Omental fat pad (tissue), 4 donors: ENCODE data around the gene NUP155. TPM values are rescaled to one million over a fixed set of nuclear protein-coding genes. Genes with fewer than 3 reads are reported as not detected.
A peak's percentile ranks its signal among the peaks of the same experiment; 100 is the strongest.
"Not testable (repeated sequence)": the region's sequence is repeated elsewhere in the genome, so short reads cannot be mapped to it uniquely, and the experiment has no call there.

Experiments used
- ATAC-seq: fragments of 150-250 bp; one replicate; pipeline ENCODE4 v1.9.1; 2016; ENCODE audit warnings: mild to moderate bottlenecking, moderate library complexity; ENCODE audit not compliant: low FRiP score
- DNase-seq: peaks from one replicate; pipeline ENCODE4 v3.0.0-alpha.2; 2019; ENCODE audit warnings: low spot score
- total RNA-seq, 4 donors: library from RNA; depleted of rRNA; stranded (reverse); fragments of >200 nt; gene quantifications; one replicate each; pipeline ENCODE4 v1.1.0, GENCODE V29; 2016
- TF ChIP-seq, protein P1 (sequence below), 3 donors: fragments of 450-650 bp; IDR thresholded peaks; one replicate each; pipeline ENCODE4 v1.5.1; 2016 to 2017; ENCODE audit warnings: antibody characterized with exemption in 3 of 3, mild to moderate bottlenecking in 3 of 3, moderate library complexity in 2 of 3

Gene NUP155
- total RNA-seq, 4 donors from 2014 or later, result 17.8 to 28.7 (median 23.4) TPM

GRCh38 chr5:37375091-37375490 lies 4.2 kb upstream of the NUP155 start:
- TF ChIP-seq, protein P1, sequence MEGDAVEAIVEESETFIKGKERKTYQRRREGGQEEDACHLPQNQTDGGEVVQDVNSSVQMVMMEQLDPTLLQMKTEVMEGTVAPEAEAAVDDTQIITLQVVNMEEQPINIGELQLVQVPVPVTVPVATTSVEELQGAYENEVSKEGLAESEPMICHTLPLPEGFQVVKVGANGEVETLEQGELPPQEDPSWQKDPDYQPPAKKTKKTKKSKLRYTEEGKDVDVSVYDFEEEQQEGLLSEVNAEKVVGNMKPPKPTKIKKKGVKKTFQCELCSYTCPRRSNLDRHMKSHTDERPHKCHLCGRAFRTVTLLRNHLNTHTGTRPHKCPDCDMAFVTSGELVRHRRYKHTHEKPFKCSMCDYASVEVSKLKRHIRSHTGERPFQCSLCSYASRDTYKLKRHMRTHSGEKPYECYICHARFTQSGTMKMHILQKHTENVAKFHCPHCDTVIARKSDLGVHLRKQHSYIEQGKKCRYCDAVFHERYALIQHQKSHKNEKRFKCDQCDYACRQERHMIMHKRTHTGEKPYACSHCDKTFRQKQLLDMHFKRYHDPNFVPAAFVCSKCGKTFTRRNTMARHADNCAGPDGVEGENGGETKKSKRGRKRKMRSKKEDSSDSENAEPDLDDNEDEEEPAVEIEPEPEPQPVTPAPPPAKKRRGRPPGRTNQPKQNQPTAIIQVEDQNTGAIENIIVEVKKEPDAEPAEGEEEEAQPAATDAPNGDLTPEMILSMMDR (IDR thresholded peaks at IDR 0.05), result no peak
- ATAC-seq (no peak), DNase-seq (no peak)

GRCh38 chr5:37370550-37370863 lies 399 bp downstream of the NUP155 start:
- TF ChIP-seq, protein P1 (IDR thresholded peaks at IDR 0.05), result no peak
- DNase-seq, result no peak
- ATAC-seq, result peak; percentile 31

- no peak for ATAC-seq
- no peak for DNase-seq
- TF ChIP-seq, protein P1 (IDR thresholded peaks at IDR 0.05), result no peak
These were observed 15.7 kb downstream of the NUP155 start for GRCh38 chr5:37355161-37355560.

GRCh38 chr5:37342741-37343140 lies 28.2 kb downstream of the NUP155 start:
- not testable (repeated sequence) for DNase-seq, ATAC-seq

GRCh38 chr5:37334754-37335153 lies 36.2 kb downstream of the NUP155 start:
- not testable (repeated sequence) for DNase-seq, ATAC-seq

DNA sequence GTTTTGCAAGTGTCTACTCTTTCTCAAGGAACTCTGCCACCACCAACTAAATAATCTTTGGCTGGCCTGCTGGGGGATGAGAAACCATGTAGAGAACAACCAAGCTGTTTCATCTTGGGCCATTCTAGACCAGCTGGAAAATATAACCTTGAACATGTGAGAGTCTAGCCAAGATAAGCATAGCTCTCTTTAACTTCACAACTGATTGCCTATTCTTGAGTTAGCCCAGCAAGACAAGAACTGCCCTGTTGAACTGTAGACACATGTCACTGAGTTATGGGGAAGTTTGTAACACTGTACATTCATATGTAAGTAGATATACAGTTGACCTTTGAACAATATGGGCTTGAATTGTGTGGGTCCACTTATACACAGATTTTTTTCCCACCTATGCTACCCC lies 44.4 kb downstream of the NUP155 start:
- DNase-seq (no peak), ATAC-seq (no peak)
- TF ChIP-seq, protein P1 (IDR thresholded peaks at IDR 0.05), result no peak

GRCh38 chr5:37323607-37324006 lies 47.3 kb downstream of the NUP155 start:
- ATAC-seq, result no peak

GRCh38 chr5:37319037-37319782 lies 51.7 kb downstream of the NUP155 start:
- no peak for DNase-seq
- TF ChIP-seq, protein P1 (IDR thresholded peaks at IDR 0.05), result no peak
- ATAC-seq, result no peak

More at GRCh38 chr5:37323607-37324006, 47.3 kb downstream of the NUP155 start:
- no peak for DNase-seq
- TF ChIP-seq, protein P1 (IDR thresholded peaks at IDR 0.05), result no peak
